NCI-H748 (cell line): ENCODE data around the gene MYO7B.

ENCODE experiments used
- DNase-seq: peaks from one replicate; lab custom pipeline; 2025; ENCODE audit not compliant: unreplicated experiment; lab: John Stamatoyannopoulos, UW

The MYO7B gene

DNA sequence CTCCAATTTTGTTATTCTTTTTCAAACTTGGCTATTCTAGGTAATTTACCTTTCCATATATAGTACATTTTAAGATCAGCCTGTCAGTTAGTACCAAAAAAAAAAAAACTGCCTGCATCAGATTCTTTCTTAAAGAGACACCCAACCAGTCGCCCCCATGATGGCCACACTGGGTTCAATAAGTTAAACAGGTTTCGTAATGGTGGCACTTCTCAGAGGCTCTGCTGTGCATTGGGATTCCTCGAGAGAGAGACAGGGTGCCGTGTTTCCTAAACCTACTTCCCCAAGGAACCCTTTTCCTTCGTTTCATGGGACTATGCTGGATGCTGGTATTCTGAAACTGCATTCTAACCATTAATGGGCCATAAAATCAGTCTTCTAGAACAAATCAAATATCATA is 37.4 kb downstream of the MYO7B start:
- no peak for DNase-seq

DNA sequence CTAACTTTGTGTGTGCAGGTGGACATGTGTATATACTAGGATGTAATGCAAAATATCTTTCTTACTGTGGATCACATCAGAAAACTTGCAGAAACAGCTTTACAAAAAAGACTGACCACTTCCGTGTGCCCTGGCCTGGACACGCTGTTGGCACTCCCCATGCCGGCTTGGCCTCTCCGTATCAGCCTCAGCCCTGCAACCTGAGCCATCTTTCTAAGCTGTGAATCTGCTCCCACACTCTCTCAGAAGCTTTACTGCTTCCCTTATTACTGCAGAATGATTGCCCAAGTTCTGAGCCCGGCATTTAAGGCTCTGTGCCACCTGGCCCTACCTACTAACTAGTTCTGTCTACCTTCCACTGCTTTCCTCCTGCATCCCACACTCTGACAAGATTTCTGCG is 37.8 kb downstream of the MYO7B start:
- DNase-seq, result no peak

DNA sequence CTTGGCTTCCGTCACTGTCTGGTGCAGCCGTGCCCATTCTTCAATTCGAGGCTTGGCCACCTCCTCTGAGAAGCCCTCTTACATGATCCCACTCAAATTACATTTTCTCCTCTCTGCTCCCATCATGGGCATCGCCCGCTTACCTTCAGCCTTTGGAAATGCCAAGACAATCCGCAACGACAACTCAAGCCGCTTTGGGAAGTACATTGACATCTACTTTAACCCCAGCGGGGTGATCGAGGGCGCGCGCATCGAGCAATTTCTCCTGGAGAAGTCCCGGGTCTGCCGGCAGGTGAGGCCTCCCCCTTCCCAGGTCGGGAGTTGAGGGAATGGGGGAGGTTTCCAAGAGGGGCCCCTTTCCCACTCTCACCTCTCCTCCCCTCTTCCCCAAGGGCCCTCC is 38.3 kb downstream of the MYO7B start:
- no peak for DNase-seq

DNA sequence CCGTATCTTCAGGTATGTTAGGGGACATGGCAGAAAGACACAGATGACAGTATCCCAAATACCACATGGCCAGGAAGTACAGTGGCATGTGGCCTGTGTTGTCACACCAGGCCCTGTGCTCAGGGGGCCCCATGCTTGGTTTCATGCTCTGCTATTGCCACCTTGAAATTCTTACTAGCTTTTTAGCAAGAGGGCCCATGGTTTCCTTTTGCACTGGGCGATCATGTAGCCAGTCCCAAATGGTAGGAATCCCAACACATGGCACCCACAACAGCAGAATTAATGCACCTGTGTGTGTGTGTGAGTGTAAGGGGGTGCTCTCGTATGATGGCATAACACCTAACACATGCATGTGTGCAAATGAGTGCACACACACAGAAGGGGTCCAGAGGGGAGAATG is 39.2 kb downstream of the MYO7B start:
- no peak for DNase-seq

DNA sequence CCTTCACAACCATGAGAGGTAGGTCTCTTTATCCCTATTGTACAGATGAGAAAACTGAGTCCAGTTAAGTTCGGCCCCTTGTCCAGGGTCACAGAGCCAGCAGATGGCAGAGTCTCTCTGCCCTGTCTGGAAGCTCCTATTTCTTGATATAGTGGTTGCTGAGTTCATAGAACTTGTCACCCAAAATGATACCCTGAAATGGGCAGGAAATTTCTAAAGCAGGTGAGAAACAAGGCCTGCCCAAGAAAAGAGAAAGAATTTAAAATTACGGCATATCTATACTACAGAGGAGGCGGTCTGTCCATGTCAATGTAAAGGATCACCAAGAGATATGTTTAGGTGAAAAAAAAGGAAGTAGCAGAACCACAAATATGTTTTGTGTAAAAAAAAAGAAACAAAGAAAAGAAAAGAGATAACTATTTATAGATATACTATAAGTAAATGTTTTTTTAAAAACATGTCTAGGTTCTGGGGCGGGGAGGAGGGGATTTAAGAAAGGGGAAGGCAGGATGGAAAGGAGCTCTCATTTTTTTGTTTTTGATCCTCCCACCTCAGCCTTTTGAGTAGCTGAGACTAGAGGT is 39.8 kb downstream of the MYO7B start:
- no peak for DNase-seq

DNA sequence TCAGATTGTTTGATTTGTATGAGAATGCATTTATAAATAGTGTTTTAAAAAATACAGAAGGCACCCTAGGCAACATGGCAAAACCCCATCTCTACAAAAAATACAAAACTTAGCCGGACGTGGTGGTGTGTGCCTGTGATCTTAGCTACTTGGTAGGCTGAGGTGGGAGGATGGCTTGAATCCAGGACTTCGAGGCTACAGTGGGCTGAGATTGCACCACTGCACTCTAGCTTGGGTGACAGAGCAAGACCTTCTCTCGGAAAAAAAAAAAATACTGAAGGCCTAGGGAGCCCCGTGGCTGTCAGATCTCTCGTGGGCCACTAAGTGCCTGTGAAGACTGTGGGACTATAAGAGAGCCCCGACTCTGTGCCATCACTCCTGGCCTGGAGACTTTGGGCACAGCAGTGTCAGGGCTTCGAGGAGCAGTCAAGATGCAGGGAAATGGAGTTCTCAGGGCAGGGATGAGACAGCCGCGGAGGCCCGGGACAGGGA is 40.5 kb downstream of the MYO7B start:
- DNase-seq, result no peak

DNA sequence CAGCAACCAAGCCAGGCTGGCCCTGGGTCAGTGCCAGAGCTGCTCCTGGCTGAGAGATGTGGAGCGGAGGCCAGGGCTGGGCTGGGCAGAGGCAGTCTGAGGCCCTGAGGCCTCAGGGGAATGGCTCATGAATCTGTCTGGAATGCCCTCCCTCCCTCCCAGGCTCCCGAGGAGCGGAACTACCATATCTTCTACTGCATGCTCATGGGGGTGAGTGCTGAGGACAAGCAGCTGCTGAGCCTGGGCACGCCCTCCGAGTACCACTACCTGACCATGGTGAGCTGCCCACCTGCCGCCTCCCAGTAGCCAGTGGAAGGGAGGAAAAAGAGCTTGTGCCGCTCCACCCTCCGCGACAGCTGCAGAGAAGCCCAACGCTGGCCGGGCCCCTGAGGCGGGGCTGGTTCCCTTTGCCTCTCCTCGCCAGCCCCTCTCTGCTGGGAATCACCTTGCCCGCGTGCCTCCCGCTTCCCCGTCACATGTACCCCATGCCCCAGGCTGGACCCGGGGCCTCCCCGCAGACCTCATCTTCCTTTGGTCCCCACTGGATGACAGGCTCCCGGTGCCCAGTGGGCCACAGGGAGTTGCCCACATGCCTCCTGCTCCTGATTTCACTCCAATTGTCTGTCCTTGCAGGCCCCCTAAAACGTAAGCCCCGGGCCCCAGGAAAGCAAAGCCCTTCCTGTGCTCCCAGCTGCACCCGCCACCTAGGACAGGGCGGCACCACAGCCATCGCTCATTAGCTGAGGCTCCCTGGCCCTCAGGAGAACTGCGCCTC is 41.1 kb downstream of the MYO7B start:
- no peak for DNase-seq

DNA sequence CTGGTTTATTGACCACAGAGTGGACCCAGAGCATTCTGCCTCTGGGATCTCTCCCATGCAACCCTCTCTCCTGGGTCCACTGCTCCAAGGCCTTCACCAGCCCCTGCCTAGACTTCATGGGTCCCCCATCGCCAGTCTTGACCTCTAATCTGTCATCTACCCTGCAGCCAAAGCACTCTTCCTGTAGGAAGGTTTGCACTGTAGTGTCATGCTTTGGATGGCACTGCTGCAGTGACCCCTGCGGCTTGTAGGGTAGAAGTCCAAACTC is 41.7 kb downstream of the MYO7B start:
- DNase-seq, result no peak

DNA sequence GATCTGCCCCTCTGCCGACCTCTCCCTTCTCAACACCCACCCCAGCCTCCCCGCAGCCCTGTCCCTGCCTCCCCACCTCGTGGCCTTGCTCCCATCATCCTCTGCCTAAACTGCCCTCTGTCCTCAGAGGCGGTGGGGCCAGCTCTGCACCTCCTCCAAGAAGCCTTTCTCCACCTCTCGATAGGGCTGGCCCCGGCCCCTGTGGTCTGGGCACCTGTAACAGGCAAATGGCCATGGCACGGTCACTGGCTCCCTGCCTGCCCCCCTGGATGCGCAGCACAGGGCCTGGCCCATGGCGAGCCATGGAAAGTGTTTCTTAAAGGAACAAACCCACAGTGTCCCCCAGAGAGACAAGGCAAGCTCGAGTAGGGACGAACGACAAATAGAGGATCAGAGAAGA is 42.0 kb downstream of the MYO7B start:
- no peak for DNase-seq

DNA sequence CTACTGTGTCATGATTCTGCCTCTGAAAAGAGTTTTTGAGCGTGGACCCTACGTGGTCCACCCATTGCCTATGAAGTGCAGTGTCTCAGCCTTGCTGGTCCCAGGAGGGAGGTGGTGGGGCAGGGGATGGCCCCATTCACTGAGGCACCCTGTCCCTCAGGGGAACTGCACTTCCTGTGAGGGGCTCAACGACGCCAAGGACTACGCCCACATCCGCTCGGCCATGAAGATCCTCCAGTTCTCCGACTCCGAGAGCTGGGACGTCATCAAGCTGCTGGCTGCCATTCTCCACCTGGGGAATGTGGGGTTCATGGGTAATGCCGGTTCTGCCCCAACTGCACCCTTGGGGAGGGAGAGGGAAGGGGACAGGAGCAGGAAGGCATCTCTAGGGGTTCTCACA is 42.5 kb downstream of the MYO7B start:
- DNase-seq, result no peak

DNA sequence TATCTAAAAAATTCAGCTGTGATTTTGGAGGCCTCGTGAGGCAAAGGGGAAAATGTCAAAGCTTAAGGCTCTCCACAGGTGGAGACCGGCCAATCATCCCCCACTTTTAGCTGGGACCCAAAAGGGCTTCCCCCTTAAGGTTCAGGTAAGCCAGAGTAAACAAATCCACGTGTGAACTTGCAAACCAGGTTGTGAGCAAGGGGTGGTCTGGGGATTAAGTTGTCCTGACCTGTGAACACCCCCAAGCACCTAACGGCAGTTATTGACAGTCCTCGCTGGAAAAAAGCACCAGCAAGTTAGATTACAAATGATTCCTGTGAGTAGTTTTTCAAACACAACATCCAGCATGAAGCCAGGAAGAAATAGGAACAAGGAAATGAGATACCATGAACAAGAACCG is 42.9 kb downstream of the MYO7B start:
- DNase-seq, result no peak

DNA sequence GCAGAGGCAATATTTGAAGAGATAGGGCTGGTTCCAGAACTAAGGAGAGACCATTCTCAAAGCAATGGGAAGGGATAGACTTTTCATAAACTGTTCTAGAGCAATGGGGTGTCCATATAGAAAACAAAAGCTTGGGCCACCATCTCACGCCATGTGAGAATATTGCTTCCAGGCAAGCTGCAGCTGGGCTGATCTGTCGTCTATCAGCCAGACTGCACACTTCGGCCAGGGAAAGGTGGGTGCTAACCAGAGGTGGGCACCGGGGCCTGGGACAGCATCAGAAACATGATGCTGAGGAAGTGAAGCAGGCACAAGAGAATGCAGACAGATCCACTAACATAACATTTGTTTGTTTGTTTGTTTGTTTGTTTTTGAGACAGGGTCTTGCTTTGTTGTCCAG is 43.7 kb downstream of the MYO7B start:
- no peak for DNase-seq

DNA sequence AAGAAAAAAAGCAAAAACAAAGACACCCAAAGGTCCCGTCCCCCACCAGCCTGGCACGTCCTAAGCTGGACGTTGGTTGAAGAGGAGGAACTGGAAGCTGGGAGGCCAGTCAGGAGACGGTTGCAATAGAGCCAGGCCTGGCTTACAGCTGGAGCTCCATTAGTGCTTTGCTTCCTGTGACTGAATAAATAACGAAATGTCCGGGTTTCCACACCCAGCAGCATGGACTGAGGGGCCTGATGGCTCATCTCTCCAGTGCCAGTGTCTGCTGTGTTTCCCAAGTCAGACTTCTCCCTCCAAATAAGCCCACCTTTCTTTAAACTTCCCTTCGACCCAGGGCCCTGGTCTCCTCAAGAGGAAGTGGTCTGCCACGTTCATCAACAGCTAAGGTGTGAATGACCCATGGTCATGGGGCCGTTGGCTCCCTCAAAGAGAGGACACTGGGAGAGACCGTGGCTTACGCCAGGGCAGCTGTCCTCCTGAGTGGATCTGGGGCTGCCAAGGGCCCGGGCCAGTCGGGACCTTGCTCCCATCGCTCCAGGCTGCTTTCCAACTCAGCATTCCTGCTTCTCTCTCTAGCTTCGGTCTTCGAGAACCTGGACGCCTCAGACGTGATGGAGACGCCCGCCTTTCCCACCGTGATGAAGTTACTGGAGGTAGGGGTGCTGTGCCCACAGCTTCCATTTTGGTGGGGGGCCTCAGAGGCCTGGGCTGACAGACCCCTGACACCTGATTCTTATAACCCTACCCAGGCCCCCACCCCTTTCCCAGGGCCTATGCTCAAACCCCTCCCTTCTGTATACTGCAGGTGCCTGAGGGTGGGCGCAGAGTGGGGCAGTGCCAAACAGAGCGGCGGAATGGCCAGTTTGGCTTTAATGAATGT is 44.9 kb downstream of the MYO7B start:
- DNase-seq, result no peak

DNA sequence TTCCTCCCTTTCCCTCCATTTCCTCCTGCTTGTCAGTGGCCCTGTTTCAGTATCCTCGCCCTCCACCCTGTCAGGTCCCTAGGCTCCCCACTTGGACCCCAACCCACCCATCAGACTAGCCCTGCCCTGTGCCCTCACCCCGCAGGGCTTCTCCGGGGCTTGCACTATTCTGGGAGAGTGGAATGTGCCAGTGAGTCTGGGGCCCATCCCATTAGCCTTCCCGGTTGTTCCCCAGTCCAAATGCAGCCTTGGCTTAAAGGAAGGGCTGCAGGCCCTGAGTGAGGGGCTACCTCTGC is 45.5 kb downstream of the MYO7B start:
- DNase-seq, result no peak

DNA sequence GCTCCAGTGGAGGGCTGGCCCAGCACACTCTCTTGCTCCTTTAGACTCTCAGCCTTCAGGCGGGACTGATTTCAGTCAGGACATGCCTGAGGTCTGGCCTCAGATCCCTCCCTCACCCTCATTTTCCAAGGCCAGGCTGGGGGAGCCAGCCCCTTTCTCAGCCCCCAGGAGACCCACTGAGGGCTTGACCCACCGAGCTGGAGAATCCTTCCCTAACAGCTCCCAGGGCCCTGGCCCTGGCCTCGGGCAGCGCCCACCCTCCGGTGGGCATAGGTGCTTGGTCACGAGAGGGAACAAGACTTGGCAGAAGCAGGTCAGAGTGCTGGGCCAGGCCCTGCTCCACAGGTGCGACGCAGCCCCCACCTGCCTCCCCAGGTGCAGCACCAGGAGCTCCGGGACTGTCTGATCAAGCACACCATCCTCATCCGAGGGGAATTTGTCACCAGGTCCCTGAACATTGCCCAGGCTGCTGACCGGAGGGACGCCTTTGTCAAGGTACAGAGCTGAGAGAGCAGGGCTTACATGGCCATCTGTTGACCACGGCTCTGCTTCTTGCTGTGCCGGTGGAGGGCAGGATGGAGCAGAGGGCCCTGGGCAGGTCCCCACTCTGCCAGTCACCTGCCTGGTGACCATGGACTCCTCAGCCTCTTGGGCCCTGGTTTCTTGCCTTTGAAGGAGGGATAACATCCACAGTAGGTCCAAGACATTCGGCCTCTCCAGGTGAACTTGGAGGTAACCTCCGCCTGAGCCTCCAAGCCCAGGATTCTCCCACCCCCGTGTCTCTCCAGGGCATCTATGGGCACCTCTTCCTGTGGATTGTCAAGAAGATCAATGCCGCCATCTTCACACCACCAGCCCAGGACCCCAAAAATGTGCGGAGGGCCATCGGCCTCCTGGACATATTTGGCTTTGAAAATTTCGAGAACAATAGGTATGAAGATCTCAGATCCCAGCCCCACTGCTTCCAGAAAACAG is 46.3 kb downstream of the MYO7B start:
- no peak for DNase-seq

DNA sequence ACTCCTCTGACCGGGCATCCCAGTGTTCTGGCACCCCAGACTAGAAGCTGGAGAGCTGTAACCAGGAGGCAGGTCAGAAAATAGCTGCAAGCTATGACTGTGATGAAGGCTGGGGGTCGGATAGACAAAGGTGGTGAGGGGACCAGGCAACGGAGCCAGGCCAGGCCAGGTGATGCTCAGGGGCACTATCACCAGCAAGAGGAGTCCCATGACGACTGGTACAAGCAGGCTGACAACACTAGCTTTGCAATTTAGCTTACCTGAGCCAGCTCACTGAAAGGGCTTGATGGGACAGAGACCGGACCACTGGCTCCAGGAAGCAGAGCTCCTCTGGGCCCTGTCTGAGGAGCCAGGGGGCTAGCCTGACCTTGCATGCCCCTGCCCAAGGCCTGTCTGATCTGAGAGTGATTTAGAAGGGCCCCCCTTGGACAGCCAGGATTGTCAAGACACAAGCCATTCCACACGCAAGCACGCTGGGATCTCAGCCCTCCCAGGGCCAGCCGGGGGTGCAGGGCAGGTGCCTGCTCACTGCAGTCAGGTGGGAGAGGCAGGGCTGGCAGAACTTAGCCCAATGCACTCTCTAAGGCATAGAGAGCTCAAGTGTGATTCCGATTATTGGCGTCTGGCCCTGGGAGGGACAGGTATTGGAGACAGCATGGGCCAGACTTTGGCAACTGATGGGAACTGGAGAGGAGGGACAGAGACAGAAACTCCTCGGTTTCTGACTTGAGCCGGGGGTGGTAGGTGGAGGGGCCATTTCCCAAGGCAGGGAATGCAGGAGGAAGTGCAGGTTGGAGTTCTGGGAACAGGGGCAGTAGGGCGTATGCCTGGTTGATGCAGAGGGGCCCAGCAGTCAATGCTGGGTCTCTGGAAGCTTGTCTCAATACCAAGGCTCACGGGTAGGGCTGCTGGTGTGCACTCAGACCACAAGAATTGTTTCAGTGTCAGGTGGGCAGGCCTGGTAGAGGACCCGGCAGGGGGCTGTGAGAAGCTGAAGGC is 47.7 kb downstream of the MYO7B start:
- DNase-seq, result no peak

DNA sequence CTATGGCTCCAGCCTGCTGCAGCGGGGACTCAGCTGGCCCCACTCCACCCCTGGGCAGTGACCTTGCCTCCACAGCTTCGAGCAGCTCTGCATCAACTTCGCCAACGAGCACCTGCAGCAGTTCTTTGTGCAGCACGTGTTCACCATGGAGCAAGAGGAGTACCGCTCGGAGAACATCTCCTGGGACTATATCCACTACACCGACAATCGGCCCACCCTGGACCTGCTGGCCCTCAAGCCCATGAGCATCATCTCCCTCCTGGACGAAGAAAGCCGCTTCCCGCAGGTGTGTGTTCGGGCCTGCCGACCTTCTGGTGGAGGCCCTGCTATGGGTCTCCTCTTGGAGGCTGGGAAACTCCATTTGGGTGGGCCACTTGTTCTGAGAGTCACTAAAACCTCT is 48.6 kb downstream of the MYO7B start:
- no peak for DNase-seq

DNA sequence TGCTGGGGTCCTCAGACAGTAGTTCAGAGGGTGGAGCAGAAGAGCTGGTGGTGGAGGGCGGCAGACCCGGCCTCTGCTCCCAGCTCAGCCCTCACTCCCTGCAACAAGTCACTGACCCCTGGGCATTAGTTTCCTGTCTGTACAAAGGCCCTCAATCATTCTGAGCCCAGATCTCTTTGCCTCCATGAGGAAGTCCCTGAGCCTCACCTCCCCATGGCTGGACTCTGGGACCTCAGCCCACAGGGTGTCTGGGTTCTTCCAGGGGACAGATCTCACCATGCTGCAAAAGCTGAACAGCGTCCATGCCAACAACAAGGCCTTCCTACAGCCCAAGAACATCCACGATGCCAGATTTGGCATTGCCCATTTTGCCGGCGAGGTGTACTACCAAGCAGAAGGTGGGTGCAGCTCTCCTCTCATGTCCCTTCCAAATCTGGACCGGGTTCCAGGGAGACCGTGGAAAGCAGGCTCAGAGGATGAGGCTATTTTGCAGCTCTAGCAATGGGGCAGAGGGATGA is 49.1 kb downstream of the MYO7B start:
- DNase-seq, result no peak

DNA sequence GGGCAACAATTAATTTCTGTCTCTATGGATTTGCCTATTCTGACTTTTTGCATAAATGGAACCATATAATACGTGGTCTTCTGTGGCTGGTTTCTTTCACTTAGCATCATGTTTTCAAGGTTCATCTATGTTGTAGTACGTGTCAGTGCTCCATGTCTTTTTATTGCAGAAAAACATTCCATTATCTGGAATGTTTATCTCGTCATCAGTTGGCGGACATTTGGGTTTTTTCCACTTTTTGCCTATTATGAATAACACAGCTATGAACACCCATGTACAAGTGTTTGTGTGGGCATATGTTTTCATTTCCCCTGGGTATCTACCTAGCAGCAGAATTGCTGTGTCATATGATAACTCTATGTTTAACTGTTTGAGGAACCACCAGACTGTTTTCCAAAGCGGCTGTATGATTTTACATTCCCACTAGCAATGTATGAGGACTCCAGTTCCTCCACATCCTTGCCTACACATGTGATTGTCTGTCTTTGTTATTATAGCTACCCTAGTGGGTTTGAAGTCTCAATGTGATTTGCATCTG is 49.9 kb downstream of the MYO7B start:
- no peak for DNase-seq

DNA sequence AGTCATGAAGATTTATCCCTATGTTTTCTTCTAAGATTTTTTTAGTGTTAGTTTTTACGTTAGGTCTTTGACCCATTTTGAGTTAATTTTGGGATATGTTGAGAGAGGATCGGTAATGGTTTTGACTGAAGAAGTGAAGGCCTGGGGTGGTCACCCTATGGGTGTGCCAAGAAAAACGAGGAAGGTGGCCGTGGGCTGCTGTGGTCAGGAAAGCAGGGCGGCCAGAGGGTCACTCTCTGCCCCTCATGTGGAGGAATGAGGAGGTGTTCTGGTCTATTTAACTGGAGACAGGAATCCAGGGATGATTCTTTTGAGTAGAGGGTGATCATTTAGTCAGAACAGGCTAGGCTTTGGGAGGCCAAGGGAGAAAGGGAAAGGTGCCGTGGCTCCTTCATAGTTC is 50.7 kb downstream of the MYO7B start:
- DNase-seq, result no peak
